Measurements from ENCODE around the gene PAOX.

The PAOX gene

DNA sequence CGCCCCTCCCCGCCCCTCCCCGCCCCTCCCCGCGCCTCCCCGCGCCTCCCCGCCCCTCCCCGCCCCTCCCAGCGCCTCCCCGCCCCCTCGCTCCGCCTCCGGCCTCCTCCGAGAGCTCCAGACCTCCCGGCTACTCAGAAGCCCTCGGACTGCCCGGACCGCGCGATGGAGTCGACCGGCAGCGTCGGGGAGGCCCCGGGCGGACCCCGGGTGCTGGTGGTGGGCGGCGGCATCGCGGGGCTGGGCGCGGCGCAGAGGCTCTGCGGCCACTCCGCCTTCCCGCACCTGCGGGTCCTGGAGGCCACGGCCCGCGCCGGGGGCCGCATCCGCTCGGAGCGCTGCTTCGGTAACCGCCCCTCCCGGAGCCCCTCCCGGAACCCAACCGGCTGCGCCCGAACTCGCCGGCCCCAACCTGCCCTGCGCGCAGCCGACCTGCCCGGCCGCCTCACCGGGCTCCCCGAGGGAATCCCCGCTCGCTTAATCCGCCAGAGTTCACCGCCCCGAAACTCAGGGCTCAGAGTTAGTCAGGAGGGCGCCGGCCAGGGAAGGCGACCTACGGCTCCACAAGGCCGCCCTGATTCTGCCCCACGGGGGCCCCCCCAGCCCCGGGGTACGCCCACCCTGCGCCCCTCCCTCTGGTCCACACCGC is at the start of gene PAOX:
TSS of gene PAOX (plus strand) at position 111 of the 649 bp plus-strand sequence. CDS start at position 166, 55 bp downstream.
- DNase-seq (ENCODE audit: low spot score), result peak; percentile 71

DNA sequence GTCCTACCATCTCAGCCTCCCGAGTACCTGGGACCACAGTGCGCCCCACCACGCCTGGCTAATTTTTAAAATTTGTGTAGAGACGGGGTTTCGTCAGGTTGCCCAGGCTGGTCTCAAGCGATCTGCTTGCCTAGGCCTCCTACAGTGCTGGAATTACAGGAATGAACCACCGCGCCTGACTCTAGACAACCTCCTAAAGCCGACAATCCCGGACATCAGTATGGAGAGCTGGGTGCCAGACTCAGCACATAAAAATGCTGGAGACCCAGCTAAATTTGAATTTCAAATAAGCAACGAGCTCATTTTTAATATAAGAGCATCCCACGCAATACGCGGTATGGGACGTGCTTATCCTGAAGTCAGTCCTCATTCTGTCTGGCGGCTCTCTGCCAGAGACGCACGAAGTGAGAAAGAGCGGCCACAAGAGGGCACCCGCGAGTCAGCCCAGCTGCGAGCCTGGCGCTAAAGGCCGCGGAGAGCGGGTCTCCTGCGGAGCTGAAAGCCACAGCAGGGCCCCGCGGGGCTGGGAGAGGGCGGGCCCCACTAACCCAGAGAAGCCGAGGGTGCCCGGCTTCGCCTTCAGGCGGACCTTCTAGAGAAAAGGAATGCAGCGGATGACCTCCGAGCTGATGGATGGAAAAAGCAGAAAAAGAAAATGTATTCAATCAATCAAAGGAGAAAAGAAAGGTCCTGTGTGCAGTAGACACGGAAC is 49.4 kb upstream of the PAOX start:
- DNase-seq (ENCODE audit: low spot score), result peak; percentile 84

DNA sequence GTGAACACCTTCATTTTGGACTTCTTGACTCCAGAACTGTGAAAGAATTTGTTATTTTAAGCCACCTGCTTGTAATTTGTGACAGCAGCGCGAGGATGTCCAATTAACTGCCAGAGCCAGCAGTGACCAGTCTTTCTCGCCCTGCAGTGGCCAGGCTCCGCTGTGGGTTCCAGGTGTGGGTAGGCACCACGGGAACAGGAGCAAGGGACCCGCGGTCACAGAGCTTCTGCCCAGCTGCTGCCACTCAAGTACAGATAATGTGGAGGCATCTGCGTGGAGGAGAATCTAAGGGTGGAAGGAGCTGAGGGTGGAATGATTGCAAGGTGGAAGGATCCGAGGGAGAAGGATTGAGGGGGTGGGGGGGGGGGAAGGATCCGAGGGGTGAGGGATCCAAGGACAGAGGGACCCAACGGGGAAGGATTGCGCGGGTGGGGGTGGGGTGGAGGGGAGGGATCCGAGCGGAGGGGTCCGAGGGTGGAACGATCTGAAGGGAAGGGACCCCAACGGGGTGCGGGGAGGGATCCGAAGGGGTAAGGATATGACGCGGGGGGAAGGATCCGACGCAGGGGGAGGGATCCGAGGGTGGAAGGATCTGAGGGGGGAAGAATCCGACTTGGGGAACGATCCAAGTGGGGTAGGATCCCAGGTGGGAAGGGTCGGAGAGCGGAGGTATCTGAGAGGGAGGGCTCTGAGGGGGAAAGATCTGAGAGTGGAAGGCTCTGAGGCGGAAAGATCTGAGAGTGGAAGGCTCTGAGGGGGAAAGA is 45.9 kb upstream of the PAOX start:
- no peak for DNase-seq (ENCODE audit: low spot score)

DNA sequence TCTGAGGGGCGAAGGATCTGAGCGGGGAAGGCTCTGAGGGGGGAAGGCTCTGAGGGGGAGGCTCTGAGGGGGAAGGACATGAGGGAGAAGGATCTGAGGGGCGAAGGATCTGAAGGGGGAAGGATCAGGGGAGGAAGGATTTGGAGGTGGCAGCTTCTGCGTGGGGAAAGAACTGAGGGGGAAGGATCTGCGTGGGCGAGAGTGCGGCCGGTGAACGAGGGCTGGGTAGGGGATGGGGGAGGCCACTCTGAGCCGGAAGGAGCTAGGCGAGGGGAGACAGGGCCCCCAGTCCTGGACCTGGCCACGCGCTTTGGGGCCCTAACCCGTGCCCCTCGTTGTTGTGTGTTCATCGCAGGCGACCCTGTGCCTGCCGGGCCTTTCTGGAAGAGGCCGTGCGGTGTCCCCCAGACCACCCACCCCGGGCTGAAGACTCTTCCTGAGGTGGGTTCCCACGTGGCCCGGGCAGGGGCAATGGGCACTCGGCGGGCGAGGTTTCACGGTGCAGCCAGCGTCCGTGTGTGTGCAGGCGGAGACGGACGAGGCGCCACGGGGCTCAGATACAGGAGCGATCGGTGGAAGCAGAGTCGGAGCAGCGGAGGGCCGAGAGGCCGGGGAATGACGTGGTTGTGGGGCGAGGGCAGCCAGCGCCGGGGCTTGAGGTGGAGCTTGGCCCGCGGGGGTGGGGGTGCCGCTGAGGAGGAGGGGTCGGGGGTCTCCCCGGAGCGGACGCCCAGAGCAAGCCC is 44.4 kb upstream of the PAOX start:
- DNase-seq (ENCODE audit: low spot score), result no peak

DNA sequence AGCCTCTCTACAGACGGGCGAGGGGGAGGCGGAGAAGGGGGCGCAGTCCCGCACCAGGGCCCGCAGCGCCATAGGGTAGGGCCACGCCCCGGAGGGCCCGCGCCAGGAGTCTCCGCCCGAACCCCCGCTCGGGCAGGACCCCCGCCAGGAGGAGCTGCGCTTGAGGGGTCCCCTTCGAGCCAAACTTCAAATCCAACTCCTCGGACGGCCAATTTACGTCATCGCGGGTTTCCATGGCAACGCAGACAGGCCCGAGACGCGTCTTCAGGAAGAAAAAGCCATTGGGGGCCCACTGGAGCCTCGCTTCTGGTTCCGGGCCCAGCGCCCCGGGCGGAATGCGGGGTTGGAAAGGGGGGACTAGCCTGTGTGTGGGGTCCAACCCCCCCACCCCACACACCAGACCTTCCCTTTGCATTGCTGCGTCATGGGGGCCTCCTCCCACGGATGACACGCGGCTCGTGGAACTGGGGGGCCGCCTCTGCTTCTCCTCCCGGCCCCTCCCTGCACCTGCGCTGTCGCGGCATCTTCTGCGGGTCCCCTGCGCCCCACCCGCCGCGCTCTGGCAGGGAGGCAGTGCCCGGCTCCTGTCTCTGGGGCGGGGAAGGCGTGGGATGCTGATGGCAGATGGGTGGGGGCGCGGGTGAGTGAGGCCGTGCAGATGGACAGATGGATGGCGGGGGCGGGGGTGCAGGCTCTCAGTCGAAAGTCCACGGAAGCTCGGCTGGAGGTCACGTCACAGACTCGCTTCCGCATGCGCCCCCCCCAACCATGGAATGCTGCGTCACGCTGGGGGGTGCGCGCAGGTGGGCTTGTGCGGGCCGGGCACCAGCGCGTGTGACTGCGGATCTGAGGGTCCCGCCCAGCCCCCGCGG is 43.6 kb upstream of the PAOX start:
- peak; percentile 50 for DNase-seq (ENCODE audit: low spot score)

DNA sequence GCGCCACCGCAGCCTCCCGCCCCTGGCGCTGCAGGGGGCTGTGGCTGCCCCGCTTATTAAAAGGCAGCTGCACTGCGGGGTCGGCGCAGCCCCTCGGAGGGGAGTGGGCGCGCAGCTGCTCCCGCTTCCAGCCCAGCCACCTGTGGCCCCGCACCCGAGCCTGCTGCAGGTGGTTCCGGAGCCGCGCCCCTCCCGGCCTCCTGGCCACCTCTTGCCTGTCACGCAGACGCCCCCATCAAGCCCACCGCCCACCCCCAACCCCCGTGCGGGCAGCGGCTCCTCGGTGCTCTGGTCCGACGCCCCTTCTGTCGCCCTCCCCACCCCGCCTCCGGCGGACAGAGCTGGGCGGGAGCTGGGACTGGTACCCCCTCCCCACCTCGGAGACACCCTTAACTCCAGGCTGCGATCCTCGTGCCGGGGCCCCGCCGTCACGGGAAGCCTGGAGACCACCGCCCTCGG is 42.9 kb upstream of the PAOX start:
- DNase-seq (ENCODE audit: low spot score), result no peak

DNA sequence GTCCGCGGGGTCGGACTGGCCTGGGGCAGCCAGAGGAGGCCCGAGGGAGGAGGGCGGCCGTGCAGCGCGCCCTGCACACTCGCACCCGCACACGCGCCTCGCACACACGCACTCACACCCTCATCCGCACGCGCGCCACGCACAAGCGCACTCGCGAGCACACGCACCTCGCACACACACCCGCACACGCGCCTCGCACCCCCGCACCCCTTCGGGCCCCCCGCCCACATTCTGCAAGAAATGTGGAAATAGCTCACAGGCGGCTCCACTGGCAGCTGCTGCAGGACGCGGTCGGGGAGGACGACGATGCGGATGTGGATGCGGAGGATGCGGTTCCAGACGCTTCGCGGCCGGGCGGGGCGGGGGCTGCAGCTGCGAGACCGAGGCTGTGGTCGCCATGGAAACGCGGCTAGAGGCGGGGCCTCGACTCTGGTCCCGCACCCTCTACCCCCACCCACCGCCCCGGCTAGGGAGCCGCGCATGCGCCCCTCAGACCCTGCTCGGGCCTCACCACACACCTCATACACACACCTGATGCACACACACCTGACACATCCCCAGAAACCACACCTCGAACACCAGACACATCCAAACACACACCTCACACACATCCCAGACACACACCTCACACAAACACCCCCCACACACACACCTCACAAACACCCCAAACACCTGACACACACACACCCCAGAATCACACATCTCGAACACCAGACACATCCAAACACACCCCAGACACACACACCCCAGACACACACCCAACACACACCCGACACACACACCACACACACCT is 42.3 kb upstream of the PAOX start, which contains the start of gene CALY:
TSS of gene CALY (minus strand) at position 320 of the 793 bp plus-strand sequence. CDS start 7,907 bp downstream, outside the sequence.
- peak; percentile 72 for DNase-seq (ENCODE audit: low spot score)

DNA sequence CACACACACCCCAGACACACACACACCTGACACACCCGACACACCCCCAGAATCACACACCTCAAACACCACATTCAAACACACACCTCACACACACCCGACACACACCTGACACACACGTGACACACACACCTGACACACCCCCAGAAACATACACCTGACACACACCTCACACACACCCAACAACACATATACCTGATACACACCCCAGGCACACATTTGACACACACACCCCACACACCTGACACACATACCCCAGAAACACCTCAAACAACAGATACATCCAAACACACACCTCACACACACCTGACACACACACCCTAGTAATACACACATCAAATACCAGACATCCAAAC is 41.7 kb upstream of the PAOX start:
- no peak for DNase-seq (ENCODE audit: low spot score)

DNA sequence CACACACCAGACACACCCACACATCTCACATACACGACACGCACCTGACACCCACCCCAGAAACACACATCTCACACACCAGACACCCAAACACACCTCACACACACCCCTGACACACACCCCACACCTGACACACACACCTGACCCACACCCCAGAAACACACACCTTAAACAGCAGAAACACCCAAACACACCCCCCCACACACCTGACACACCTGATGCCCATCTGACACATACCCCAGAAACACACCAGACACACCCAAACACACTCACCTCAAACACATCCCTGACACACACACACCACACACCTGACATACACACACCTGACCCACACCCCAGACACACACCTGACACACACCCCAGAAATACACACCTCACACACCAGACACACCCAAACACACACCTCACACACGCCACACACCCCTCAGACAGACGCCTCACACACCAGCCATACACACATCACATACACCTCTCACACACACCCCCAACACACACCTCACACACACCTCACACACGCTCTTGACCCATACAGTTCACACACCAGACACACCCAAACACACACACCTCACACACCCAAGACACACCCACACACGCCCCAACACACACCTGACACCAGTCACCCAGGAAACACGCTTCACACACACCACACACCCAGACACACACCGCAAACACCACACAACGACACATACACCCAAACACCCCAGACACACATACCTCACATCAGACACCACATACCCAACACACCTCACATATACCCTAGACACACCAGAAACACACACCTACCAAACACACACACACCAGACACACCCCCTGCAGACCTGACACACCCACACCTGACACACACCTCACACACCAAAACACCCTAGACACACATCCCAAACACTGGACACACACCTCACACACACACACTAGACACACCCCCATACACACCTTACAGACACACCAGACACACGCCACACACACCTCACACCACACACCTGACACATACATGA is 40.7 kb upstream of the PAOX start:
- DNase-seq (ENCODE audit: low spot score), result no peak

DNA sequence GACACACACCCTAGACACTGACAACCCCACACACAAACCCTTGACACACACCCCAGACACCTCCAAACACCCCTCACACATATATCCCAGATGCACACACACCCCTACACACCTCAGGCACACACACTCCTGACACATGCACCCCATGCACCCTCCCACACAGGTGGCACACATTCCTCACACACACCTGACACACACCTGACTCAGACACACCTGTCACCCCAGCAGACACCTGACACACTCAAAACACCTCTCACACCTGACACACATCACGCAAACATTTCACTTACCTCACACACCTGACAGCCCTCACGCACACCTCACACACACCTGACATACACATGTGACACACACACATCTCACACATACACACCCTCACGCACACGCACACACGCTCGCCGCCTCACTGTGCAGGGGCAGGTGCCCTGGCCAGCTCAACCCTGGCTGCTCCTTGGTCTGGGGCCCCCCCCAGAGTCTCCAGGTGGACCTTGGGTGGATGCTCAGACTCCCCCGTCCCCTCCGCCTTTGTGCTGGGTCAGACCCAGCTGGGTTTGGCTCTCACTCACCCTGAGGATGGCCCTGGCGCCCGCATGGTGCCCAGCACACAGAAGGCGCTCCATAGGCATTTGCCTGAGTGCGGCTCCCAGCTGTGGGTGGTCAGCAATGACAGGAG is 39.2 kb upstream of the PAOX start:
- DNase-seq (ENCODE audit: low spot score), result no peak

DNA sequence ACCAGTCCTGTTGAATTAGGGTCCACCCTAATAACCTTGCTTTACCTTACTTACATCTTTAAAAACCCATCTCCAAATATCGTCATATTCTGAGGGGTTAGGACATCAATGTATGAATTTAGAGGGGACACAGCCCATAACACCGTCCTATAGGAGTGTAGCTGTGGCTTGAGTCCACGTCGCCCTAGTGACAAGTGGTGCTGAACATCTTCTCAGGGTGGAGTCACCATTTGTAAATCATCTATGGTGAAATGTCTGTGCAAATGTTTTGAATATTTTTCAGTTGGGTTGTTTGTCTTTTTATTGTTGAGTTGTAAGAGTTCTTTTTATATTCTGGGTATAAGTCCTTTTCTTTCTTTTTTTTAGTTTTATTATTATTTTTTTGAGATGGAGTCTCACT is 37.1 kb upstream of the PAOX start:
- no peak for DNase-seq (ENCODE audit: low spot score)

DNA sequence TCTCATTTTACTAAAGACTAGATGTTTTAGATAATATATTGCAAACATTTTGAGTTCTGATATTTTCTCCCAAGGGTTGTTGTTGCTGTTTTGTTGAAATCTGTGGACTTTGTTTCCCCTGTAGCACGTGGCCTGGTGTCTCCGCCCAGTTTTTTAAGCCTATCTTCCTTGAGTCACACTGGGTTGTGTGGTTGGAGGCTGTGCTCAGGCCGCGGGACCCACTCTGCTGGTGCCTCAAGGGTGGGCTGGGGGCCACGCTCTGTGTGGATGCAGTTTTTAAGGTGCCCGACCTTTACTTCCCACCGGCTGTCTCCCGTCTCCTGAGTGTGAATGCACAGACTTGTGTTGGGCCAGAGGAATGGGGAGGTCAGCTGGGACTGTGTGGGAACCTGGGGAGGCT is 36.1 kb upstream of the PAOX start:
- DNase-seq (ENCODE audit: low spot score), result no peak

DNA sequence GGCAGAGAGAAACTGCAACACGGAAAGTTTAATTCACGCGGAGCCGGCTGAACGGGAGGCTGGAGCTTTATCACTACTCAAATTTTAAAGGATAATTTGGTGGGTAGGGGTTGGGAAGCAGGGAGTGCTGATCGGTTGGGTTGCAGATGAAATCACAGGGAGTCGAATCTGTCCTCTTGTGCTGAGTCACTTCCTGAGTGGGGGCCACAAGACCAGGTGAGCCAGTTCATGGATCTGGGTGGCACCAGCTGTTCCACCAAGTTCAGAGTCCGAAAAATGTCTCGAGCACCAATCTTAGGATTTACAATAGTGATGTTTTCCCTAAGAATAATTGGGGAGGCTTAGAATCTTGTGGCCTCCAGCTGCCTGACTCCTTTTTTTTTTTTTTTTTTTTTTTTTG is 35.5 kb upstream of the PAOX start:
- no peak for DNase-seq (ENCODE audit: low spot score)

DNA sequence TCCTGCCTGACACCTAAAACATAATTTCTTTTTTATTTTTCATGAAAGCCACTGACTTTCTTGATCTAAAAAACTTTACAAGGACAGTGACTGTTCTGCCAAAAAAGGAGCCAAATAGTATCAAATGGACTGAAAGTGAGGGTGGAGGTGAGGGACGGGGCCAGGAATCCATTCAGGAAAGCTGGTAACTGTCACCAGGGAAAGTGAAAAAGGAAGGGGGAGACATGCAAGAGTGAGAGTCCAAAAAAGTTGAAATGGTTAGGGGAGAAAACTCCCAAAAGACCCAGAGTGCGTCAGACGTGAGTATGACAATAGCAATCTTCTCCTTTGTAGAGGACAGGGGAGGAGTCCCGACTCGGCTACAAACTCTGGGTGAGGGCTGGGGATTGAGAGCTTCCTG is 34.8 kb upstream of the PAOX start:
- no peak for DNase-seq (ENCODE audit: low spot score)

DNA sequence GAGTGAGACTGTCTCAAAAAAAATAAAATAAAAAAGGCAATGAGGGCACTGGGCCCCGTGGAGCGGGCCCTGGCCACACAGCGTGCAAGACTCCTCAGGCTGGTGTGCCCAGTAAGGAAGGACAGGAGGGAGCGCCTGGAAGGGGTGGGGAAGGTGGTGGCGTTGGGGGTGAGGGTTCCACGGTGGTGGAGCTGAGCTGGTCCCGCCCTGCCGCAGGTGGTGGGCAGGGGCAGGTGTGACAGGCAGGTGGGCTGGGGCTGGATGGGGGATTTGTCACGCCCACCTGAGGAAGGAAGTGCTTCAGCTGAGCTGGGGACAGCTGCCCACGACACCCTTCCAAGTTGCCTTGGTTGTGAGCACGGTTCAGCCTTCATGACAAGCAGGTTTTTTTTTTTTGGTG is 32.6 kb upstream of the PAOX start:
- DNase-seq (ENCODE audit: low spot score), result no peak

DNA sequence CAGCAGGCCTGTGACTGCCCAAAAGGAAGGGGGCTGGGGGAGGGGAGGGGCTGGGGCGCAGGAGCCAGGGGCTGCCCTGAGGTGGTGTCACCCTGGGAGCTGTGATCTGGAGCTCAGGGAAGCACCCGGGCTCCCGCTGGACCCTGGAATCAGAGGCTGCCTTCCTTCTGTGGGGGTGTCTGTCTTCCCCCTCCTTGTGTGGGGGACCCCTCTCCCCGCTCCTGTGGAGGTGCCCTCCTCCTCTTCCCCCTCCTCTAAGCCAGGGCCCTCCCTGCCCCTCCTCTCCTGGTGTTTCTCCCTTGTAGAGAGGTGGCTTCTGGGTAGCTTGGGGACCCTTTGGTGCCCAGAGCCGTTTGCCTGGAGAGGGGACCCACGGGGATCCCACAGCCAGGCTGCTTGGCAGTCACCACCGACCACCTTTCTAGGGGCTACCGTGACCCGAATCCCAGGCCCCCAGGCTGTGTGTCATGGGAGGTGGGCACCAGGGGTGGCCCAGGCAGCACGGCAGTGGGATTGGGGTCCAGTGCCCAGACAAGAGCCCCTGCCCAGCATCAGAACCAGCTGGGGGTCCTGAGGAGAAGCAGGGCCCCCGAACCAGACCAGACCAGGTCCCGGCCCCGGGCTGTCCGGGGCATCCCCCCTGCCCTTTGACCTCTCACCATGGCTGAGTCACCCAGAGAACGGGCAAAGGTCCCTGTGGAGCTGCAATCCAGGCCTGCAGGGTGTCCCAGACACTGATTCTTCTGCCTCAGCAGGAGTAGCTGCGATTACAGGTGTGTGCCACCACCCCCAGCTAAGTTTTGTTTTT is 31.1 kb upstream of the PAOX start:
- DNase-seq (ENCODE audit: low spot score), result no peak

DNA sequence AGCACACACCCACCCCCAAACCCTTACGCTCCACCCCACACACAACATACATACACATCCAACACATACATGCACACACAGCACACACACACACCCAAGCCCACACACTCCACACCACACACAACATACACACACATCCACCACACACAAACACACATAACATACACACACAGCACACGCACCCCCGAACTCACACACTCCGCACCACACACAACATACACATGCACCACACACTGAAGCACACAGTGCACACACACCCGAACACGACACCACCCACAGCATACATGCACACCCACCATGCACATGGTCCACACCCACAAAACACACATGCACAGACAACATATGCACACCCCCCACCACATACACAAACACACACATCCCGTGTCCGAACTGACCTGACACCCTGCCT is 29.9 kb upstream of the PAOX start:
- no peak for DNase-seq (ENCODE audit: low spot score)

DNA sequence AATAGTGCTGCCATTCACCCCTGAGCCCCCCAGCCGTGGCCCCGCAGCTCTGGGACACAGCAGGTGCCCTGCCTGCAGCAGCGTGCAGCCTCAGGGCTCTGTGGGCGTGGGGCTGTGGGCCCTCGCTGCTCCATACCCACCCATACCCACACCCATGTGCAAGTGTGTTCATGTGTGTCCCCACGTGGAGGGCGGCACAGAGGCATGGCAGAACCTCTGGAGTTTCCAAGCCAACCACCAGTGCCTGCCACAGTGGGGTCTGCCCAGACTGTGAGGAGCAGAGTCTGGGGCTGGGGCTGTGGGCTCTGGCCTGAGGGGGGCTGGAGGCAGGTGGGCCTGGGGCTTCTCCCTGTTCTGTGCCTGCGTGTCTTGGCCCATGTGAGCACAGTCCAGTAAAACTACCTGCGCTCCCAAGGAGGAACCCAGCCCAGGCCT is 29.5 kb upstream of the PAOX start:
- no peak for DNase-seq (ENCODE audit: low spot score)
